T-helper 2 cell treated with Interferon-gamma antibody and Interleukin-4, amounts not matched to agents 5 μg/mL and 100 μg/mL, for 36 hours (primary cell): Measurements from ENCODE around the gene AMER2.

Experiments used
- DNase-seq: peaks from one replicate; pipeline ENCODE4 v3.0.0; 2021; ENCODE audit warnings: low spot score
- H3K27ac Mint-ChIP-seq: one replicate; pipeline ENCODE4 v1.8.0; 2021; ENCODE audit warnings: mild to moderate bottlenecking, mixed read lengths
- H3K27me3 Mint-ChIP-seq: one replicate; pipeline ENCODE4 v1.8.0; 2021; ENCODE audit warnings: low read depth, mixed read lengths
- H3K36me3 Mint-ChIP-seq: one replicate; pipeline ENCODE4 v1.8.0; 2021; ENCODE audit warnings: low read depth, mixed read lengths
- H3K4me1 Mint-ChIP-seq: one replicate; pipeline ENCODE4 v1.8.0; 2021; ENCODE audit warnings: low read depth, mixed read lengths
- H3K4me3 Mint-ChIP-seq: one replicate; pipeline ENCODE4 v1.8.0; 2022; ENCODE audit warnings: mild to moderate bottlenecking, moderate library complexity, mixed read lengths
- H3K9me3 Mint-ChIP-seq: one replicate; pipeline ENCODE4 v1.8.0; 2021; ENCODE audit warnings: mixed read lengths

Gene AMER2

GRCh38 chr13:25171517-25172302 is at the start of gene AMER2:
AMER2 (minus strand) TSS chr13:25172288; CDS start chr13:25171619, 669 bp downstream.
- peaks cover 65% of the 10 kb centered on the region for H3K27me3 Mint-ChIP-seq
- no peak for DNase-seq
- H3K4me3 Mint-ChIP-seq: peak within 1 kb of the TSS; percentile 62
- H3K36me3 Mint-ChIP-seq: no peaks in the 10 kb centered on the region
- no peaks in the 10 kb centered on the region for H3K9me3 Mint-ChIP-seq
- H3K27ac Mint-ChIP-seq: no peak within 1 kb of the TSS
- peaks cover 6% of the 10 kb centered on the region for H3K4me1 Mint-ChIP-seq

- no peak for DNase-seq
- no peak overlapping the region for H3K4me3 Mint-ChIP-seq
- H3K36me3 Mint-ChIP-seq: no peaks in the 10 kb centered on the region
- H3K27me3 Mint-ChIP-seq: peaks cover 5% of the 10 kb centered on the region
- H3K4me1 Mint-ChIP-seq: peaks cover 2% of the 10 kb centered on the region
- H3K9me3 Mint-ChIP-seq: no peaks in the 10 kb centered on the region
- no peak overlapping the region for H3K27ac Mint-ChIP-seq
Observed at GRCh38 chr13:25218019-25218418, 45.9 kb upstream of the AMER2 start.

- no peak overlapping the region for H3K27ac Mint-ChIP-seq
- H3K9me3 Mint-ChIP-seq: no peaks in the 10 kb centered on the region
- H3K4me3 Mint-ChIP-seq: no peak overlapping the region
- peaks cover 5% of the 10 kb centered on the region for H3K27me3 Mint-ChIP-seq
- no peak for DNase-seq
- H3K4me1 Mint-ChIP-seq: peaks cover 2% of the 10 kb centered on the region
- H3K36me3 Mint-ChIP-seq: no peaks in the 10 kb centered on the region
Observed at GRCh38 chr13:25217023-25217885, 45.2 kb upstream of the AMER2 start.

- Mint-ChIP-seq H3K4me3 (no peak overlapping the region), H3K36me3 (no peaks in the 10 kb centered on the region), H3K27me3 (no peaks in the 10 kb centered on the region), H3K27ac (no peak overlapping the region), H3K4me1 (peaks cover 2% of the 10 kb centered on the region), H3K9me3 (no peaks in the 10 kb centered on the region)
- no peak for DNase-seq
Observed at GRCh38 chr13:25215253-25215575, 43.1 kb upstream of the AMER2 start.

- H3K4me3 Mint-ChIP-seq: no peak overlapping the region
- H3K36me3 Mint-ChIP-seq: no peaks in the 10 kb centered on the region
- no peaks in the 10 kb centered on the region for H3K9me3 Mint-ChIP-seq
- H3K27ac Mint-ChIP-seq: no peak overlapping the region
- no peaks in the 10 kb centered on the region for H3K27me3 Mint-ChIP-seq
- peaks cover under 1% of the 10 kb centered on the region for H3K4me1 Mint-ChIP-seq
- no peak for DNase-seq
Observed at GRCh38 chr13:25214491-25215252, 42.6 kb upstream of the AMER2 start.

GRCh38 chr13:25213715-25214114 is 41.6 kb upstream of the AMER2 start:
- Mint-ChIP-seq H3K4me1 (no peaks in the 10 kb centered on the region), H3K27me3 (no peaks in the 10 kb centered on the region)
- DNase-seq: no peak

GRCh38 chr13:25210842-25211569 is 38.9 kb upstream of the AMER2 start:
- H3K4me3 Mint-ChIP-seq: no peak overlapping the region
- no peak overlapping the region for H3K27ac Mint-ChIP-seq
- DNase-seq: no peak
- no peaks in the 10 kb centered on the region for H3K4me1 Mint-ChIP-seq
- peaks cover 5% of the 10 kb centered on the region for H3K27me3 Mint-ChIP-seq
- H3K9me3 Mint-ChIP-seq: no peaks in the 10 kb centered on the region
- H3K36me3 Mint-ChIP-seq: no peaks in the 10 kb centered on the region

More at GRCh38 chr13:25213715-25214114, 41.6 kb upstream of the AMER2 start:
- Mint-ChIP-seq H3K36me3 (no peaks in the 10 kb centered on the region), H3K4me3 (no peak overlapping the region), H3K27ac (no peak overlapping the region), H3K9me3 (no peaks in the 10 kb centered on the region)

- Mint-ChIP-seq H3K4me1 (no peaks in the 10 kb centered on the region), H3K27ac (no peak overlapping the region), H3K9me3 (no peaks in the 10 kb centered on the region), H3K27me3 (peaks cover 7% of the 10 kb centered on the region), H3K4me3 (no peak overlapping the region), H3K36me3 (no peaks in the 10 kb centered on the region)
- no peak for DNase-seq
Observed at GRCh38 chr13:25207291-25207810, 35.3 kb upstream of the AMER2 start.

- Mint-ChIP-seq H3K4me1 (no peaks in the 10 kb centered on the region), H3K27ac (no peak overlapping the region), H3K36me3 (no peaks in the 10 kb centered on the region), H3K9me3 (no peaks in the 10 kb centered on the region), H3K4me3 (no peak overlapping the region), H3K27me3 (peaks cover 7% of the 10 kb centered on the region)
- no peak for DNase-seq
Observed at GRCh38 chr13:25204863-25205262, 32.8 kb upstream of the AMER2 start.

- no peak overlapping the region for H3K4me3 Mint-ChIP-seq
- no peak overlapping the region for H3K27ac Mint-ChIP-seq
- peaks cover 7% of the 10 kb centered on the region for H3K27me3 Mint-ChIP-seq
- no peaks in the 10 kb centered on the region for H3K9me3 Mint-ChIP-seq
- no peaks in the 10 kb centered on the region for H3K36me3 Mint-ChIP-seq
- DNase-seq: no peak
- H3K4me1 Mint-ChIP-seq: no peaks in the 10 kb centered on the region
Observed at GRCh38 chr13:25203127-25203740, 31.1 kb upstream of the AMER2 start.

- H3K27me3 Mint-ChIP-seq: no peaks in the 10 kb centered on the region
- H3K27ac Mint-ChIP-seq: no peak overlapping the region
- no peak overlapping the region for H3K4me3 Mint-ChIP-seq
- no peaks in the 10 kb centered on the region for H3K9me3 Mint-ChIP-seq
- no peak for DNase-seq
- H3K36me3 Mint-ChIP-seq: no peaks in the 10 kb centered on the region
- H3K4me1 Mint-ChIP-seq: no peaks in the 10 kb centered on the region
Observed at GRCh38 chr13:25200783-25201182, 28.7 kb upstream of the AMER2 start.

GRCh38 chr13:25198647-25199046 is 26.6 kb upstream of the AMER2 start:
- Mint-ChIP-seq H3K27ac (no peak overlapping the region), H3K4me1 (no peaks in the 10 kb centered on the region), H3K36me3 (no peaks in the 10 kb centered on the region), H3K27me3 (peaks cover 2% of the 10 kb centered on the region), H3K9me3 (no peaks in the 10 kb centered on the region), H3K4me3 (no peak overlapping the region)
- no peak for DNase-seq

- H3K4me3 Mint-ChIP-seq: no peak overlapping the region
- H3K9me3 Mint-ChIP-seq: no peaks in the 10 kb centered on the region
- H3K4me1 Mint-ChIP-seq: no peaks in the 10 kb centered on the region
- H3K36me3 Mint-ChIP-seq: no peaks in the 10 kb centered on the region
- no peak overlapping the region for H3K27ac Mint-ChIP-seq
- peaks cover 10% of the 10 kb centered on the region for H3K27me3 Mint-ChIP-seq
- no peak for DNase-seq
Observed at GRCh38 chr13:25196971-25197370, 24.9 kb upstream of the AMER2 start.
